ENCODE results near the gene RGS9BP. TPM values are rescaled to one million over a fixed set of nuclear protein-coding genes. Genes with fewer than 3 reads are reported as not detected.

Gene RGS9BP, protein sequence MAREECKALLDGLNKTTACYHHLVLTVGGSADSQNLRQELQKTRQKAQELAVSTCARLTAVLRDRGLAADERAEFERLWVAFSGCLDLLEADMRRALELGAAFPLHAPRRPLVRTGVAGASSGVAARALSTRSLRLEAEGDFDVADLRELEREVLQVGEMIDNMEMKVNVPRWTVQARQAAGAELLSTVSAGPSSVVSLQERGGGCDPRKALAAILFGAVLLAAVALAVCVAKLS
- 0.18 and 0.47 TPM in 2 replicates for total RNA-seq

DNA sequence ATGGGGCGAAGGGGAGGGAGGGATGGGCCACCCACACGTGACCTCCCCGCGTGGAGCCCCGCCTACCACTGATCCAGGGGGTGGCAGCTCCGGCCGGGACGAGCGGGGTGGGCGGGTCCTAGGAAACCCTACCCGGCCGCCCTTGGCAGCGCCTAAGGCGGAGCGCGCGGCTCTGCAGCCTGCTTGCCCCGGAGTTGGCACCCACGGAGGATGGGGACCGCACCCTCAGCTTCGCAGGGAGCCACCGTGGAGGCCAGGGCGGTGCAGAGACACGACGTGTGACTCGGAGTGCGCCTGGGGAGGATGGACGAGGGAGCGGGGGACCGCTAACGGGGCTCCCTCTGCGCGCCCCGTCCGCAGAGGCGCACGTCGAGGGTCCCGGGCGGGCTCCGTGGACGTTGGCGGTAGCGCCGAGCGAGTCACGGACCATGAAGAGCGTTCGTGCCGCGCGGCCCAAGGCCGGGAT, at the start of gene RGS9BP:
Gene RGS9BP, plus strand, starts transcription at position 129 of the 466 bp plus-strand sequence. CDS start 416 bp downstream, outside the sequence.

DNA sequence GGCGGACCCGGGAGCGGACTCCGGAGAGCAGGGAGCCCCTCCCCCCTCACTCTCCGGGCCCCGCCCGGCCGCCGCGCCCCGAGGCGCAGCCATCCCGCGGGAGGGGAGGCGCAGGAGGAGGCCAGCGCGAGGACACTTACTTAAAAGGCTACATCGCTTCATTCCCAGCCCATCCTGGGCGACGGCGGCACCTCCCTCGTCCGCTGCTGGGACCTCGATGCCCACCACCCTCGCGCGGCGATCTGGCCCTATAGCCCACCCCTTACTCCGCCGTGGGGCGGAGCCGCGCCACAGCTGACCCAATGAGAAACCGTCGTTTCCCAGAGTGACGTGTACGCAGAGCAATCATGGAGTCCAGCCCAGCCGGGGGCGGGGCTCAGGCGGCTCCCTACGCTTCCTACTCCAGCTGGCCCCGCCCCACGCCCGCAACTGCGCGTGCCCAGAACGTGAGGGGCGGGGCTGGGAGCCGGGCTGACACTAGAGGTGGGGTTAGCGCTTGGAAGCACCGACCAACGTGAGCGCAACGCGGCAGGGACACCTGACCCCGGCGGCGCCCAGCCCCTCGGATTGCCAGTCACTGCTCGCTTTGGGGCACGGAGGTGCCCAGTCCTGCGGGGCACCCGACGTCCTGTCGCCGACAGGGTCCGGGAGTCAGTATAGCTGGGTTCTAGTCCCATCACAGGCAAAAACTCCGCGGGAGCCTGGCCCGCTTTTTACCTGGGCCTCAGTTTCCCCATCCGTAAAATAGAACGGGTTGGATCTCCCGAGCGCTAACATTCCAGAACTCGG, 523 bp upstream of the RGS9BP start, which contains the start of gene ANKRD27:
Gene ANKRD27, minus strand, starts transcription at position 250 of the 789 bp plus-strand sequence. CDS start 16,165 bp downstream, outside the sequence.

DNA sequence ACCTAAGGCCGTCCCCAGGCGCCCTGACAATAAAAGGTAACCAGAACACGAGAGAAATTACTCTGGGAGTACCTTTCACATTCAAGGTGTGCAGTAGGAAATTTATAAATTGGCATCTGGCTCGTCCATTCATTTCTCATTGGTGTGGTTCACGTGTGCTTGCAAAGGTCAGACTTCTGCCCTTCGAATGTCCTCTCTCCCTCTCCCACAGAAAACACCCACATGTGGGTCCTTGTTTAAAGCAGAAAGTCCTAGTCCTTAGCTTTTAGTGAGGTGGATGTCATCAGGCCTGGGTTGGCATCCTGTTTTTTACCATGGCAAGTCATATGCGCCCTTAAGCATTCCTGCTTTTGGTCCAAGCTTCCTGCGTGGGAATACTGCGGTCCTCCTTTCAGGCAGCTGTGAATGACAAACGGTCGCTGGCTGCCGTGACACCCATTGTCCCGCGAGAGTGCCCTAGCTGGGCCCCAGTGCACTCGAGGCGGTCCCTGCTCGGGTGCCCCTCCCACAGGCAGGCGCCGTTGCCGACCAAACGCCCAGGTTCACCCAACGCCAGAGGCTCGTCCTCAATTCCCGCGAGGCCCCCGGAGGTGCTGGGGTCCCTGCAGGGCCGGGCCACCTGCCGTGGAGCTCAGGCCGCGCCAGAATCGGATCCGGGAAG, 15.8 kb downstream of the RGS9BP start, which contains the start of gene NUDT19:
Gene NUDT19, plus strand, starts transcription at position 531 of the 661 bp plus-strand sequence. CDS start 140 bp downstream, outside the sequence.

DNA sequence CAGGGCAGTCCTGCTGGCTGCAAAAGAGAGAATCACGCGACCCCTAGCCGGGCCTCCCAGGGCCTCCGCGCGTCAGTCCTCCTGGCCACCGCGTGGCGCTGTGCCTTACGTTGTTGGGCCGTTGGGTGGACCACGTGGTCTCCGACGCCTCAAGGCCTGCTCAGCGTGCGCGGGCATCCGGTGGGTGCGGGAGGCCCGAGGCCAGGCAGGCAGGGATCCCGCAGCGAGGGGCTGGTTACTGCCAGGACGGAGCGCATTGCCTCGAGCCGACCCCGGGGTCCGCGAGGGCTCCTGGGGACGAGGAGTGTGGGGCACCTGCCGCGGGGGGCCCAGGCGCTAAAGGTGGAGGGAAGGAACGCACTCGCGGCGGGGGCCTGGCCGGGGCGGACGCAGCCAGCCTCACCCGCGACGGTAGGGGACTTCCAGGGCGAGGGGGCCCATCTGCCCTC, 44.0 kb downstream of the RGS9BP start, which contains the start of gene TDRD12:
Gene TDRD12, plus strand, starts transcription at position 157 of the 449 bp plus-strand sequence. CDS start 306 bp downstream, outside the sequence.

Other genes starting within 250 kb of the RGS9BP start
- gene PDCD5, start 94.7 kb upstream of the RGS9BP start, total RNA-seq, result 127 and 142 TPM in 2 replicates
- gene ANKRD27, start 668 bp upstream of the RGS9BP start, total RNA-seq, result 31.4 and 36.9 TPM in 2 replicates
- gene NUDT19, start 16.0 kb downstream of the RGS9BP start, total RNA-seq, result 8.1 and 10.3 TPM in 2 replicates
- gene TDRD12, start 43.9 kb downstream of the RGS9BP start, total RNA-seq, result 0.09 TPM in 2 replicates
- not detected in 2 replicates for gene SLC7A9, start 193.9 kb downstream of the RGS9BP start, total RNA-seq